ENCODE measurements around the gene SIAH3.

DNA sequence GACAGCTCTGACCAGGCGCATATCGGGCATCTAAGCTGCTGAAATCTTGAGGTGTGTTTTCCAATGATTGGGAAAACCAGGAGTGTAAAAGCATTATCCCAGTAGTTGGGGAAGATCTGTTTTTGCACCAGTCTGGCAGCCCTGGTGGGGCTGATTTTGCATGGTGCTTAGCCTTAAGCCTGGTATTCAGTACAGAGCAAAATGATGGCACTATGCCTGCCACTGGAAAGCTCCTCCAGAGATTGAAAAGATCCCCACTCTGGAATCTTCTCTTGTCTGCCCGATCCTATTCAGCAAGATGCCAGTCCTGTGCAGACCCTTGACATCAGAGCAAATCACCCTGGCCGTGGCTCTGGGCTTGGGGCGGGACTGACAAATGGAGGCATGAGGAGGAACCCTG lies 44.7 kb upstream of the SIAH3 start:
- TF ChIP-seq, protein P1, sequence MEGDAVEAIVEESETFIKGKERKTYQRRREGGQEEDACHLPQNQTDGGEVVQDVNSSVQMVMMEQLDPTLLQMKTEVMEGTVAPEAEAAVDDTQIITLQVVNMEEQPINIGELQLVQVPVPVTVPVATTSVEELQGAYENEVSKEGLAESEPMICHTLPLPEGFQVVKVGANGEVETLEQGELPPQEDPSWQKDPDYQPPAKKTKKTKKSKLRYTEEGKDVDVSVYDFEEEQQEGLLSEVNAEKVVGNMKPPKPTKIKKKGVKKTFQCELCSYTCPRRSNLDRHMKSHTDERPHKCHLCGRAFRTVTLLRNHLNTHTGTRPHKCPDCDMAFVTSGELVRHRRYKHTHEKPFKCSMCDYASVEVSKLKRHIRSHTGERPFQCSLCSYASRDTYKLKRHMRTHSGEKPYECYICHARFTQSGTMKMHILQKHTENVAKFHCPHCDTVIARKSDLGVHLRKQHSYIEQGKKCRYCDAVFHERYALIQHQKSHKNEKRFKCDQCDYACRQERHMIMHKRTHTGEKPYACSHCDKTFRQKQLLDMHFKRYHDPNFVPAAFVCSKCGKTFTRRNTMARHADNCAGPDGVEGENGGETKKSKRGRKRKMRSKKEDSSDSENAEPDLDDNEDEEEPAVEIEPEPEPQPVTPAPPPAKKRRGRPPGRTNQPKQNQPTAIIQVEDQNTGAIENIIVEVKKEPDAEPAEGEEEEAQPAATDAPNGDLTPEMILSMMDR (IDR thresholded peaks at IDR 0.05) = no peak
- TF ChIP-seq POLR2A (IDR thresholded peaks at IDR 0.05) = no peak
